HCT116 (cell line): ENCODE data around the gene RGS6. TPM values are rescaled to one million over a fixed set of nuclear protein-coding genes. Genes with fewer than 3 reads are reported as not detected.

Experiments used
- ATAC-seq: fragments of 200-7000 bp; cut with Tn5 transposase; 2 replicates; pipeline ENCODE4 v1.9.1; 2020; ENCODE audit warnings: mild to moderate bottlenecking, moderate library complexity
- BruUV-seq: library from RNA; stranded (reverse); fragments of 400-500 nt; replicated peaks from 2 replicates; lab custom pipeline; 2021; lab: Mats Ljungman, UMichigan
- CTCF ChIA-PET: fragments of 300-600 bp; sonication (Branson Sonifier 250); formaldehyde crosslinking; loops from one replicate; lab custom pipeline; 2021; ENCODE audit warnings: antibody characterized with exemption; lab: Charles Lee
- POLR2A ChIA-PET: fragments of 300-600, 350-600 bp; sonication (Branson Sonifier 250); formaldehyde crosslinking; loops from one replicate; lab custom pipeline; 2021; ENCODE audit warnings: antibody characterized with exemption; lab: Charles Lee
- RAD21 ChIA-PET, 2 experiments: fragments of 300-600 bp; sonication (Branson Sonifier 250); formaldehyde crosslinking; loops; one replicate each; lab custom pipeline; 2023; ENCODE audit warnings: low total read pairs in 2 of 2; ENCODE audit not compliant: uncharacterized antibody in 2 of 2, unreplicated experiment in 2 of 2, low non-redundant PET in 1 of 2; lab: Charles Lee
- DNase-seq: peaks from one replicate; pipeline ENCODE4 v3.0.0-alpha.2; 2010; ENCODE audit warnings: low read depth, low spot score
- H2AFZ ChIP-seq: fragments of 200-600 bp; shearing (Covaris generic), sonication (generic); 2 replicates; pipeline ENCODE4 v1.6.1; 2017; ENCODE audit warnings: low read depth, mixed run types, mixed read lengths, antibody characterized with exemption, low read length; ENCODE audit not compliant: poor library complexity, severe bottlenecking
- H3K27ac ChIP-seq: 2 replicates; pipeline ENCODE4 v1.5.1; 2012; ENCODE audit warnings: low read depth, low read length
- H3K27me3 ChIP-seq: fragments of 200-600 bp; sonication (generic); 2 replicates; pipeline ENCODE4 v1.6.1; 2016; ENCODE audit warnings: mixed run types, low read length, mixed read lengths; ENCODE audit not compliant: insufficient read depth
- H3K36me3 ChIP-seq, 2 experiments: fragments of 200-500 bp in 1 of 2; fragments of 200-600 bp in 1 of 2; sonication (Bioruptor generic) in 1 of 2; sonication (generic) in 1 of 2; 2 replicates each; pipeline versions ENCODE4 v1.5.1 to v1.6.1; 2014 to 2016; ENCODE audit warnings: low read length in 2 of 2, inconsistent platforms in 1 of 2, mixed read lengths in 1 of 2, mixed run types in 1 of 2; ENCODE audit not compliant: insufficient read depth in 2 of 2, control insufficient read depth in 1 of 2
- H3K4me1 ChIP-seq, 2 experiments: fragments of 200-600 bp in 1 of 2; sonication (generic) in 1 of 2; 2 replicates each; pipeline versions ENCODE4 v1.5.1 to v1.6.1; 2012 to 2017; ENCODE audit warnings: low read length in 2 of 2, inconsistent platforms in 1 of 2, mild to moderate bottlenecking in 1 of 2, mixed read lengths in 1 of 2, mixed run types in 1 of 2, moderate library complexity in 1 of 2; ENCODE audit not compliant: insufficient read depth in 2 of 2, control insufficient read depth in 1 of 2
- H3K4me2 ChIP-seq: fragments of 200-600 bp; sonication (generic); 2 replicates; pipeline ENCODE4 v1.6.1; 2017; ENCODE audit warnings: mixed run types, low read length, mixed read lengths
- H3K4me3 ChIP-seq, 2 experiments: fragments of 200-600 bp in 1 of 2; sonication (generic) in 1 of 2; replicated peaks in 1 of 2; 2 replicates each; pipeline ENCODE4 v1.5.1; 2011 to 2016; ENCODE audit warnings: low read length in 2 of 2, control low read depth in 1 of 2, low read depth in 1 of 2, mild to moderate bottlenecking in 1 of 2, mixed read lengths in 1 of 2, mixed run types in 1 of 2
- H3K79me2 ChIP-seq: fragments of 200-600 bp; sonication (generic); 2 replicates; pipeline ENCODE4 v1.6.1; 2017; ENCODE audit warnings: mild to moderate bottlenecking, mixed run types, low read length, moderate library complexity, mixed read lengths; ENCODE audit not compliant: insufficient read depth
- H3K9ac ChIP-seq: fragments of 200-600 bp; sonication (generic); 2 replicates; pipeline ENCODE4 v1.6.1; 2016; ENCODE audit warnings: low read length, mixed read lengths
- H3K9me2 ChIP-seq: fragments of 200-600 bp; sonication (generic), shearing (Covaris generic); 2 replicates; pipeline ENCODE4 v1.6.1; 2017; ENCODE audit warnings: mixed run types, mild to moderate bottlenecking, moderate library complexity; ENCODE audit not compliant: insufficient read depth
- H3K9me3 ChIP-seq, 2 experiments: fragments of 200-500 bp in 1 of 2; fragments of 200-600 bp in 1 of 2; sonication (Bioruptor generic) in 1 of 2; sonication (generic) in 1 of 2; 2 replicates each; pipeline ENCODE4 v1.6.1; 2014 to 2017; ENCODE audit warnings: low read length in 2 of 2, mixed read lengths in 2 of 2, inconsistent platforms in 1 of 2, low read depth in 1 of 2, mild to moderate bottlenecking in 1 of 2, mixed run types in 1 of 2, moderate library complexity in 1 of 2; ENCODE audit not compliant: control insufficient read depth in 1 of 2, insufficient read depth in 1 of 2
- H4K20me1 ChIP-seq: fragments of 200-600 bp; sonication (generic), shearing (Covaris generic); 2 replicates; pipeline ENCODE4 v1.6.1; 2017; ENCODE audit warnings: mixed run types, mild to moderate bottlenecking, moderate library complexity; ENCODE audit not compliant: insufficient read depth
- CTCF ChIP-seq, 3 experiments: fragments of 200-600 bp in 1 of 3; sonication (generic) in 1 of 3; IDR thresholded peaks in 2 of 3; conservative IDR thresholded peaks in 1 of 3; 2 replicates each; pipeline ENCODE4 v1.5.1; 2012 to 2017; ENCODE audit warnings: low read depth in 2 of 3, low read length in 2 of 3, antibody characterized with exemption in 1 of 3, borderline replicate concordance in 1 of 3, control low read depth in 1 of 3, mild to moderate bottlenecking in 1 of 3, mixed read lengths in 1 of 3, mixed run types in 1 of 3, moderate library complexity in 1 of 3; ENCODE audit not compliant: insufficient read depth in 1 of 3
- EGR1 ChIP-seq: IDR thresholded peaks from 2 replicates; pipeline ENCODE4 v1.6.1; 2012; ENCODE audit warnings: low read depth
- ELF1 ChIP-seq: IDR thresholded peaks from 2 replicates; pipeline ENCODE4 v1.6.1; 2012; ENCODE audit warnings: low read depth, borderline replicate concordance
- FOSL1 ChIP-seq: IDR thresholded peaks from 2 replicates; pipeline ENCODE4 v1.6.1; 2012; ENCODE audit warnings: low read depth
- MAX ChIP-seq: IDR thresholded peaks from 2 replicates; pipeline ENCODE4 v1.6.1; 2012
- RAD21 ChIP-seq: IDR thresholded peaks from 2 replicates; pipeline ENCODE4 v1.6.1; 2012; ENCODE audit warnings: low read depth, mild to moderate bottlenecking
- ZFX ChIP-seq: fragments of 450-650 bp; IDR thresholded peaks from 2 replicates; pipeline ENCODE4 v1.6.1; 2017
- intact Hi-C: fragments of 100-400 bp; cut with micrococcal nuclease; formaldehyde crosslinking; loops from 2 replicates; pipeline ENCODE4 v1.10.0; 2022
- total RNA-seq: library from RNA; stranded (reverse); gene quantifications from one replicate; pipeline ENCODE4 v1.2.1, GENCODE V29; 2021; ENCODE audit not compliant: unreplicated experiment

Gene RGS6
- total RNA-seq, 1 experiment from 2014 or later, result 4.7 TPM

GRCh38 chr14:72443991-72444441 lies 511.8 kb downstream of the RGS6 start:
- H3K4me2 ChIP-seq, result no peak overlapping the region
- TF ChIP-seq ZFX (no peak), FOSL1 (no peak), RAD21 (no peak), MAX (no peak), CTCF (IDR thresholded peaks at IDR 0.05 in 2 of 3, conservative IDR thresholded peaks at IDR 0.05 in 1 of 3; ENCODE audit: borderline replicate concordance in 1 of 3, insufficient read depth in 1 of 3, low read depth in 2 of 3, low read length in 2 of 3) (no peak), ELF1 (no peak)
- H3K9me3 ChIP-seq, result no peaks in the 10 kb centered on the region
- H2AFZ ChIP-seq, result no peak overlapping the region
- H3K4me1 ChIP-seq, result peaks cover 0 to 5% of the 10 kb centered on the region in 2 experiments; a peak in 1 of 4 replicates
- ChIA-PET POLR2A (no interaction called here), CTCF (no interaction called here), RAD21 (no interaction called here)
- ATAC-seq, result no peak
- intact Hi-C loops, result no loop called here
- no peaks in the 10 kb centered on the region for H3K27me3 ChIP-seq
- no TSS peak for BruUV-seq
- no peak for DNase-seq
- H4K20me1 ChIP-seq, result no peaks in the 10 kb centered on the region
- no peak overlapping the region for H3K27ac ChIP-seq
- no peak overlapping the region for H3K9ac ChIP-seq
- H3K79me2 ChIP-seq, result no peaks in the 10 kb centered on the region
- no peak overlapping the region for H3K4me3 ChIP-seq
- no peaks in the 10 kb centered on the region for H3K36me3 ChIP-seq
- H3K9me2 ChIP-seq, result no peaks in the 10 kb centered on the region

- Histone ChIP-seq H3K9ac (no peak overlapping the region), H3K4me1 (peaks cover 0 to 5% of the 10 kb centered on the region in 2 experiments; a peak in 1 of 4 replicates), H3K9me2 (no peaks in the 10 kb centered on the region), H3K4me2 (peak overlapping the region; percentile 8; the same call in 1 of the 2 replicates), H3K79me2 (no peaks in the 10 kb centered on the region), H3K27me3 (no peaks in the 10 kb centered on the region)
- RAD21 ChIA-PET, result no interaction called here
- CTCF ChIA-PET, result no interaction called here
- POLR2A ChIA-PET, result no interaction called here
- intact Hi-C loops, result no loop called here
- TF ChIP-seq EGR1, result 0 out of 2 replicates have a peak, but pooled peaks have one; percentile 15
- TF ChIP-seq ELF1, result no peak
- TF ChIP-seq FOSL1, result peak; percentile 51; the same call in 1 of the 2 replicates
- TF ChIP-seq, all 23 proteins: peak for 2
- H3K27ac ChIP-seq, result no peak overlapping the region
- H3K4me3 ChIP-seq, result no peak overlapping the region
- BruUV-seq, result no TSS peak
- no peak overlapping the region for H2AFZ ChIP-seq
- no peaks in the 10 kb centered on the region for H3K36me3 ChIP-seq
- no peaks in the 10 kb centered on the region for H3K9me3 ChIP-seq
- H4K20me1 ChIP-seq, result no peaks in the 10 kb centered on the region
- ATAC-seq (peak; percentile 34; the same call in 1 of the 2 replicates), DNase-seq (no peak)
Observed at GRCh38 chr14:72444701-72445100, 512.5 kb downstream of the RGS6 start.
